PFSK-1 (cell line): Measurements from ENCODE around the gene NIPAL1.

Source experiments
- POLR2AphosphoS5 ChIP-seq: IDR thresholded peaks from 2 replicates; pipeline ENCODE4 v1.6.1; 2012; ENCODE audit warnings: low read depth, mild to moderate bottlenecking, control low read depth, low read length, moderate library complexity
- SIN3A ChIP-seq: IDR thresholded peaks from 2 replicates; pipeline ENCODE4 v1.6.1; 2012; ENCODE audit warnings: mild to moderate bottlenecking, low read length, moderate library complexity, borderline replicate concordance; ENCODE audit not compliant: insufficient read depth
- TAF1 ChIP-seq: IDR thresholded peaks from 2 replicates; pipeline ENCODE4 v1.6.1; 2012; ENCODE audit warnings: low read length, control low read depth, borderline replicate concordance; ENCODE audit not compliant: insufficient read depth

- TF ChIP-seq POLR2AphosphoS5 (no peak), SIN3A (no peak), TAF1 (no peak)
Measured at GRCh38 chr4:48032721-48033120, 16.1 kb downstream of the NIPAL1 start.
